H1 (cell line): Measurements from ENCODE around the gene RBP3. TPM values are rescaled to one million over a fixed set of nuclear protein-coding genes. Genes with fewer than 3 reads are reported as not detected.

Experiments used
- CTCF ChIA-PET: fragments of 300-600 bp; sonication (Branson Sonifier 250); formaldehyde crosslinking; loops from one replicate; lab custom pipeline; 2021; ENCODE audit not compliant: partially characterized antibody; lab: Charles Lee
- POLR2A ChIA-PET: fragments of 300-600 bp; sonication (Branson Sonifier 250); formaldehyde crosslinking; loops from one replicate; lab custom pipeline; 2021; ENCODE audit warnings: inconsistent platforms; ENCODE audit not compliant: partially characterized antibody; lab: Charles Lee
- DNase-seq, 2 experiments: peaks; one replicate each; pipeline versions ENCODE4 v3.0.0 to v3.0.0-alpha.2; 2010 to 2022; ENCODE audit warnings: low spot score in 2 of 2, low read depth in 1 of 2, mixed read lengths in 1 of 2
- FAIRE-seq: peaks from 2 replicates; lab custom pipeline; 2011; peaks lifted over from hg19 to GRCh38; lab: Jason Lieb, UNC
- H2AFZ ChIP-seq: 2 replicates; pipeline ENCODE4 v1.8.1; 2012; ENCODE audit warnings: low read length, inconsistent platforms
- H2AK5ac ChIP-seq: 2 replicates; pipeline ENCODE4 v1.6.1; 2013; ENCODE audit warnings: low read depth, low read length
- H2BK120ac ChIP-seq: replicated peaks from 2 replicates; pipeline ENCODE3; 2013; ENCODE audit warnings: low read depth, low read length, inconsistent platforms
- H2BK12ac ChIP-seq: 2 replicates; pipeline ENCODE4 v1.6.1; 2013; ENCODE audit warnings: low read depth, low read length
- H2BK15ac ChIP-seq: 2 replicates; pipeline ENCODE4 v1.6.1; 2013; ENCODE audit warnings: low read length
- H2BK20ac ChIP-seq: 2 replicates; pipeline ENCODE4 v1.6.1; 2013; ENCODE audit warnings: low read length
- H2BK5ac ChIP-seq: 2 replicates; pipeline ENCODE4 v1.6.1; 2013; ENCODE audit warnings: low read depth, low read length
- H3K14ac ChIP-seq: 2 replicates; pipeline ENCODE4 v1.6.1; 2013; ENCODE audit warnings: inconsistent platforms; ENCODE audit not compliant: insufficient read length
- H3K18ac ChIP-seq: 2 replicates; pipeline ENCODE4 v1.6.1; 2013; ENCODE audit warnings: low read length; ENCODE audit errors: extremely low read depth
- H3K23ac ChIP-seq: 2 replicates; pipeline ENCODE4 v1.6.1; 2013; ENCODE audit warnings: inconsistent platforms; ENCODE audit not compliant: insufficient read length
- H3K23me2 ChIP-seq: 2 replicates; pipeline ENCODE4 v1.6.1; 2013; ENCODE audit warnings: low read depth, low read length
- H3K27ac ChIP-seq: 2 replicates; pipeline ENCODE4 v1.6.1; 2011; ENCODE audit warnings: low read depth, low read length, inconsistent platforms
- H3K27me3 ChIP-seq, 4 experiments: replicated peaks in 1 of 4; 1 replicate in 1 of 4; 2 replicates in 3 of 4; pipeline versions ENCODE4 v1.6.1 to v1.8.1; 2011 to 2013; ENCODE audit warnings: low read length in 3 of 4, mild to moderate bottlenecking in 3 of 4, inconsistent platforms in 2 of 4, mixed read lengths in 2 of 4, moderate library complexity in 1 of 4; ENCODE audit not compliant: control insufficient read depth in 3 of 4, insufficient read depth in 3 of 4; ENCODE audit errors: extremely low read depth in 1 of 4
- H3K36me3 ChIP-seq, 4 experiments: 2 replicates each; pipeline versions ENCODE4 v1.6.1 to v1.8.1; 2011 to 2013; ENCODE audit warnings: mild to moderate bottlenecking in 4 of 4, low read length in 3 of 4, moderate library complexity in 2 of 4, control low read depth in 1 of 4, inconsistent platforms in 1 of 4; ENCODE audit not compliant: insufficient read depth in 4 of 4, control insufficient read depth in 2 of 4
- H3K4ac ChIP-seq: replicated peaks from 2 replicates; pipeline ENCODE3; 2013; ENCODE audit warnings: low read length, low read depth, mixed read lengths, inconsistent platforms; ENCODE audit not compliant: insufficient read length
- H3K4me1 ChIP-seq, 4 experiments: replicated peaks in 1 of 4; 1 replicate in 1 of 4; 2 replicates in 3 of 4; pipeline versions ENCODE4 v1.6.1 to v1.8.1; 2011 to 2013; ENCODE audit warnings: low read length in 3 of 4, inconsistent platforms in 2 of 4, mixed read lengths in 1 of 4; ENCODE audit not compliant: insufficient read depth in 4 of 4, control insufficient read depth in 3 of 4
- H3K4me2 ChIP-seq, 2 experiments: 2 replicates each; pipeline versions ENCODE4 v1.6.1 to v1.8.1; 2011 to 2013; ENCODE audit warnings: low read depth in 2 of 2, low read length in 2 of 2, control low read depth in 1 of 2, inconsistent platforms in 1 of 2, mild to moderate bottlenecking in 1 of 2; ENCODE audit not compliant: insufficient read depth in 1 of 2
- H3K4me3 ChIP-seq, 4 experiments: fragments of 200-600, 300-600 bp in 1 of 4; sonication (generic), shearing (Covaris generic), sonication (Bioruptor Twin) in 1 of 4; 2 replicates each; pipeline versions ENCODE4 v1.5.1 to v1.8.1; 2011 to 2016; ENCODE audit warnings: low read length in 4 of 4, low read depth in 3 of 4, control low read depth in 2 of 4, inconsistent platforms in 2 of 4, mild to moderate bottlenecking in 2 of 4, mixed read lengths in 1 of 4, moderate library complexity in 1 of 4; ENCODE audit not compliant: insufficient read depth in 2 of 4; ENCODE audit errors: extremely low read depth in 1 of 4
- H3K56ac ChIP-seq: replicated peaks from 2 replicates; pipeline ENCODE3; 2013; ENCODE audit warnings: low read depth, mild to moderate bottlenecking, mixed read lengths, low read length, inconsistent platforms; ENCODE audit not compliant: insufficient read length
- H3K79me1 ChIP-seq: 2 replicates; pipeline ENCODE4 v1.6.1; 2013; ENCODE audit warnings: low read depth, low read length, control low read depth
- H3K79me2 ChIP-seq, 2 experiments: 2 replicates each; pipeline versions ENCODE4 v1.6.1 to v1.8.1; 2012 to 2013; ENCODE audit warnings: low read length in 2 of 2, mild to moderate bottlenecking in 2 of 2, inconsistent platforms in 1 of 2; ENCODE audit not compliant: insufficient read depth in 2 of 2, control insufficient read depth in 1 of 2
- H3K9ac ChIP-seq, 4 experiments: replicated peaks in 1 of 4; 1 replicate in 1 of 4; 2 replicates in 3 of 4; pipeline versions ENCODE4 v1.6.1 to v1.8.1; 2011 to 2013; ENCODE audit warnings: low read depth in 3 of 4, low read length in 3 of 4, control low read depth in 2 of 4, mild to moderate bottlenecking in 2 of 4, moderate library complexity in 2 of 4, inconsistent platforms in 1 of 4; ENCODE audit errors: extremely low read depth in 1 of 4
- H3K9me3 ChIP-seq, 2 experiments: 2 replicates each; pipeline versions ENCODE4 v1.6.1 to v1.8.1; 2012 to 2013; ENCODE audit warnings: mild to moderate bottlenecking in 2 of 2, moderate library complexity in 2 of 2, control low read depth in 1 of 2, inconsistent platforms in 1 of 2, low read depth in 1 of 2, low read length in 1 of 2, mixed read lengths in 1 of 2; ENCODE audit not compliant: insufficient read depth in 2 of 2
- H4K20me1 ChIP-seq, 2 experiments: replicated peaks in 1 of 2; 2 replicates each; pipeline versions ENCODE3 to v1.8.1; 2011 to 2013; ENCODE audit warnings: inconsistent platforms in 2 of 2, low read length in 2 of 2, mild to moderate bottlenecking in 1 of 2; ENCODE audit not compliant: insufficient read depth in 2 of 2, control insufficient read depth in 1 of 2
- H4K5ac ChIP-seq: 2 replicates; pipeline ENCODE4 v1.6.1; 2013; ENCODE audit warnings: low read length, low read depth, mixed read lengths, inconsistent platforms; ENCODE audit not compliant: insufficient read length
- H4K8ac ChIP-seq: 2 replicates; pipeline ENCODE4 v1.8.0; 2013; ENCODE audit warnings: mild to moderate bottlenecking, moderate library complexity, low read length, inconsistent platforms; ENCODE audit not compliant: insufficient read depth; ENCODE audit errors: extremely low read depth
- H4K91ac ChIP-seq: replicated peaks from 2 replicates; pipeline ENCODE3; 2013; ENCODE audit warnings: low read length, mixed read lengths, inconsistent platforms; ENCODE audit not compliant: insufficient read length
- ASH2L ChIP-seq: fragments of 200-600, 300-600 bp; sonication (generic); IDR thresholded peaks from one replicate; pipeline ENCODE4 v1.7.1; 2017; ENCODE audit warnings: low read length
- CBX8 ChIP-seq: fragments of 300-800, 300-1000 bp; sonication (generic); IDR thresholded peaks from 2 replicates; pipeline ENCODE4 v1.7.1; 2016; ENCODE audit warnings: low read depth, low read length, borderline replicate concordance
- CEBPB ChIP-seq: IDR thresholded peaks from 2 replicates; pipeline ENCODE4 v1.6.1; 2012; ENCODE audit warnings: low read depth, low read length
- EZH2 ChIP-seq: fragments of 200-600 bp; sonication (generic); IDR thresholded peaks from 2 replicates; pipeline ENCODE4 v1.7.1; 2012; ENCODE audit warnings: low read depth, mild to moderate bottlenecking, moderate library complexity, low read length, inconsistent platforms; ENCODE audit not compliant: severe bottlenecking
- GABPA ChIP-seq: IDR thresholded peaks from 2 replicates; pipeline ENCODE4 v1.6.1; 2011; ENCODE audit warnings: mild to moderate bottlenecking, low read length, moderate library complexity, borderline replicate concordance; ENCODE audit not compliant: insufficient read depth
- GTF2F1 ChIP-seq: IDR thresholded peaks from 2 replicates; pipeline ENCODE4 v1.6.1; 2012; ENCODE audit warnings: low read depth, low read length, improper control_type of control experiment, borderline replicate concordance
- JUN ChIP-seq: IDR thresholded peaks from 2 replicates; pipeline ENCODE4 v1.6.1; 2011; ENCODE audit warnings: low read depth, mild to moderate bottlenecking, improper control_type of control experiment, low read length
- KDM4A ChIP-seq: IDR thresholded peaks from one replicate; pipeline ENCODE4 v1.7.1; 2012; ENCODE audit warnings: low read depth, mild to moderate bottlenecking, moderate library complexity, low read length, inconsistent platforms; ENCODE audit not compliant: severe bottlenecking
- KDM5A ChIP-seq: fragments of 200-600 bp; IDR thresholded peaks from 2 replicates; pipeline ENCODE4 v1.7.1; 2012; ENCODE audit warnings: mild to moderate bottlenecking, low read length, inconsistent platforms, mixed read lengths
- POLR2AphosphoS5 ChIP-seq: IDR thresholded peaks from 2 replicates; pipeline ENCODE4 v1.6.1; 2011; ENCODE audit warnings: low read depth, low read length
- RFX5 ChIP-seq: IDR thresholded peaks from 2 replicates; pipeline ENCODE4 v1.6.1; 2011; ENCODE audit warnings: low read depth, low read length, improper control_type of control experiment, borderline replicate concordance
- SRF ChIP-seq: IDR thresholded peaks from 2 replicates; pipeline ENCODE4 v1.6.1; 2011; ENCODE audit warnings: mild to moderate bottlenecking, low read depth, low read length, moderate library complexity
- ZNF274 ChIP-seq: IDR thresholded peaks from 2 replicates; pipeline ENCODE4 v1.7.0; 2012; ENCODE audit warnings: low read length, borderline replicate concordance; ENCODE audit errors: extremely low read depth
- WGBS, 2 experiments: shearing (Covaris generic) in 1 of 2; methylation state at CpG; one replicate each; pipeline versions ENCODE4 v1.1.6 to v1.1.7; 2013 to 2015; ENCODE audit warnings: low lambda C conversion rate in 2 of 2, mixed read lengths in 2 of 2, inconsistent platforms in 1 of 2, low coverage in 1 of 2, missing lambda C conversion rate in 1 of 2; ENCODE audit not compliant: insufficient replicate concordance in 2 of 2, insufficient coverage in 1 of 2, insufficient read length in 1 of 2; ENCODE audit errors: extremely low coverage in 1 of 2, missing lambda C conversion rate in 1 of 2; 5-methylcytosine and 5-hydroxymethylcytosine counted together
- polyA plus RNA-seq, 7 experiments: library from polyadenylated mRNA; depleted of rRNA in 3 of 7; stranded (reverse) in 5 of 7; unstranded in 2 of 7; fragments of >200 nt in 5 of 7; fragments of 200-250 nt in 2 of 7; gene quantifications; 1 replicate in 5 of 7; 2 replicates in 1 of 7; 4 replicates in 1 of 7; pipeline versions ENCODE4 v1.2.1 to v1.2.3, GENCODE V29; 2011 to 2013; ENCODE audit warnings: missing spikeins in 2 of 7, mixed read lengths in 2 of 7
- total RNA-seq: library from RNA; stranded (reverse); fragmentation: NEBNext Ultra II Directional; extraction: Animal tissue kit (Norgen Biotek cat#: 25700); gene quantifications from 2 replicates; pipeline ENCODE4 v1.2.1, GENCODE V29; 2021
- TF ChIP-seq, protein P1 (sequence below): IDR thresholded peaks from 2 replicates; pipeline ENCODE4 v1.6.1; 2011; ENCODE audit warnings: low read length, improper control_type of control experiment

Gene RBP3
- total and polyA plus RNA-seq, 2 of the 8 experiments (the other 6 are each of a cell fraction or from before 2014, with no cell fraction given) = not detected

GRCh38 chr10:47361293-47361692 lies 13.1 kb downstream of the RBP3 start:
- Histone ChIP-seq H2BK20ac (no peak overlapping the region), H4K91ac (no peak overlapping the region), H3K18ac (no peak overlapping the region), H3K79me1 (no peaks in the 10 kb centered on the region), H3K23ac (no peak overlapping the region), H3K4me3 (no peak overlapping the region), H3K9ac (no peak overlapping the region), H2AFZ (no peak overlapping the region), H3K23me2 (no peaks in the 10 kb centered on the region), H3K79me2 (no peaks in the 10 kb centered on the region), H3K9me3 (no peaks in the 10 kb centered on the region), H3K27ac (no peak overlapping the region), H2BK120ac (no peak overlapping the region), H2BK15ac (no peak overlapping the region), H3K4me1 (peaks cover 2 to 7% (median 3%) of the 10 kb centered on the region in 4 experiments; a peak in 3 of 7 replicates), H2BK5ac (no peak overlapping the region), H3K27me3 (no peaks in the 10 kb centered on the region), H2AK5ac (no peak overlapping the region), H3K36me3 (no peaks in the 10 kb centered on the region), H4K5ac (no peak overlapping the region), H4K20me1 (no peaks in the 10 kb centered on the region), H3K56ac (no peak overlapping the region), H3K4ac (no peak overlapping the region), H3K4me2 (no peak overlapping the region), H3K14ac (no peak overlapping the region), H4K8ac (peak overlapping the region; percentile 28; the same call in 1 of the 2 replicates), H2BK12ac (no peak overlapping the region)
- 38% methylated on average over 9 of the region's 9 CpGs; no CpG with 5 or more reads in 1 of the 2 experiments for WGBS, 2 experiments
- ChIA-PET POLR2A (interaction anchor here (1.4 to 1.7 kb wide), 2 partner anchors 13 to 23 kb away, joined by 3 to 4 read pairs; partner anchors contain the start of gene ZNF488), CTCF (interaction anchor here (0.6 to 8.9 kb wide), 20 partner anchors 12 to 411 kb away, joined by 3 to 132 read pairs (median 3); partner anchors contain the start of gene RBP3)
- DNase-seq (peak; percentile 44 to 93), FAIRE-seq (no peak)
- TF ChIP-seq POLR2AphosphoS5 = no peak
- no peak for TF ChIP-seq RFX5
- no peak for TF ChIP-seq GTF2F1
- no peak for TF ChIP-seq JUN
- no peak for TF ChIP-seq SRF
- no peak for TF ChIP-seq GABPA
- TF ChIP-seq EZH2 = no peak
- TF ChIP-seq ZNF274 = no peak
- TF ChIP-seq KDM5A = no peak
- no peak for TF ChIP-seq KDM4A
- no peak for TF ChIP-seq CEBPB
- TF ChIP-seq, protein P1, sequence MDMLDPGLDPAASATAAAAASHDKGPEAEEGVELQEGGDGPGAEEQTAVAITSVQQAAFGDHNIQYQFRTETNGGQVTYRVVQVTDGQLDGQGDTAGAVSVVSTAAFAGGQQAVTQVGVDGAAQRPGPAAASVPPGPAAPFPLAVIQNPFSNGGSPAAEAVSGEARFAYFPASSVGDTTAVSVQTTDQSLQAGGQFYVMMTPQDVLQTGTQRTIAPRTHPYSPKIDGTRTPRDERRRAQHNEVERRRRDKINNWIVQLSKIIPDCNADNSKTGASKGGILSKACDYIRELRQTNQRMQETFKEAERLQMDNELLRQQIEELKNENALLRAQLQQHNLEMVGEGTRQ = no peak
- TF ChIP-seq CBX8 = no peak
- TF ChIP-seq ASH2L = no peak
